K562 (cell line): Measurements from ENCODE around the gene OOSP1. TPM values are rescaled to one million over a fixed set of nuclear protein-coding genes. Genes with fewer than 3 reads are reported as not detected.

ENCODE experiments used
- CBX1 ChIP-seq: sonication (generic); IDR thresholded peaks from 2 replicates; pipeline ENCODE4 v1.6.1; 2016; ENCODE audit warnings: antibody characterized with exemption, low read depth, mild to moderate bottlenecking
- CC2D1A ChIP-seq: fragments of 450-650 bp; IDR thresholded peaks from 2 replicates; pipeline ENCODE4 v1.6.1; 2017; ENCODE audit warnings: mild to moderate bottlenecking
- CSDE1 ChIP-seq, 2 experiments: fragments of 450-650 bp; IDR thresholded peaks; 2 replicates each; pipeline ENCODE4 v1.6.1; 2016; ENCODE audit warnings: mild to moderate bottlenecking in 1 of 2
- EP400 ChIP-seq: fragments of 450-650 bp; IDR thresholded peaks from 2 replicates; pipeline ENCODE4 v1.6.1; 2017; ENCODE audit warnings: antibody characterized with exemption, mild to moderate bottlenecking, moderate library complexity
- HDAC2 ChIP-seq: fragments of 450-650 bp; IDR thresholded peaks from 2 replicates; pipeline ENCODE4 v1.6.1; 2016; ENCODE audit warnings: mild to moderate bottlenecking
- MEF2A ChIP-seq: IDR thresholded peaks from 2 replicates; pipeline ENCODE4 v1.6.1; 2011; ENCODE audit warnings: low read depth, mild to moderate bottlenecking, low read length, moderate library complexity; ENCODE audit not compliant: control insufficient read depth
- MTA2 ChIP-seq: fragments of 450-650 bp; IDR thresholded peaks from 2 replicates; pipeline ENCODE4 v1.6.1; 2016; ENCODE audit warnings: low read depth
- NCOA2 ChIP-seq, 2 experiments: fragments of 450-650 bp; IDR thresholded peaks; 2 replicates each; pipeline ENCODE4 v1.6.1; 2018; ENCODE audit warnings: mild to moderate bottlenecking in 2 of 2, moderate library complexity in 1 of 2; ENCODE audit not compliant: partially characterized antibody in 2 of 2
- NCOA4 ChIP-seq: fragments of 450-650 bp; IDR thresholded peaks from 2 replicates; pipeline ENCODE4 v1.6.1; 2018; ENCODE audit warnings: mild to moderate bottlenecking; ENCODE audit not compliant: partially characterized antibody
- NFRKB ChIP-seq: fragments of 450-650 bp; IDR thresholded peaks from 2 replicates; pipeline ENCODE4 v1.6.1; 2016; ENCODE audit warnings: low read depth
- NUFIP1 ChIP-seq: fragments of 450-650 bp; IDR thresholded peaks from 2 replicates; pipeline ENCODE4 v1.6.1; 2018; ENCODE audit not compliant: partially characterized antibody
- PYGO2 ChIP-seq: fragments of 450-650 bp; IDR thresholded peaks from 2 replicates; pipeline ENCODE4 v1.6.1; 2016; ENCODE audit warnings: mild to moderate bottlenecking, missing genetic modification characterization, moderate library complexity, missing compliant biosample characterization
- RHOXF2B ChIP-seq: fragments of 250-450 bp; sonication (Bioruptor Pico); conservative IDR thresholded peaks from 2 replicates; pipeline ENCODE4 v1.5.1; 2021
- RNF2 ChIP-seq: sonication (generic); IDR thresholded peaks from 2 replicates; pipeline ENCODE4 v1.6.1; 2016
- TCF15 ChIP-seq: fragments of 250-450 bp; sonication (Bioruptor Pico); IDR thresholded peaks from 2 replicates; pipeline ENCODE4 v1.8.0; 2022; ENCODE audit warnings: moderate library complexity, mild to moderate bottlenecking, inconsistent platforms
- TFAP4 ChIP-seq: sonication (generic); formaldehyde crosslinking; IDR thresholded peaks from 2 replicates; pipeline ENCODE4 v1.8.0; 2022; ENCODE audit warnings: missing genetic modification reagents, mild to moderate bottlenecking, moderate library complexity, borderline replicate concordance
- ZNF146 ChIP-seq: IDR thresholded peaks from one replicate; pipeline ENCODE4 v1.6.1; 2018; ENCODE audit warnings: missing compliant biosample characterization; ENCODE audit not compliant: unreplicated experiment
- ZNF3 ChIP-seq: fragments of 250-450 bp; sonication (Bioruptor Pico); IDR thresholded peaks from 2 replicates; pipeline ENCODE4 v1.5.0; 2021; ENCODE audit warnings: mild to moderate bottlenecking, moderate library complexity
- polyA plus RNA-seq, 8 experiments: library from polyadenylated mRNA; depleted of rRNA in 4 of 8; stranded (reverse) in 5 of 8; unstranded in 3 of 8; fragments of >200 nt; fragmentation: Nextera tagmentation in 2 of 8; fragmentation: Illumina TruSeq in 1 of 8; extraction: Ambion mirVana in 2 of 8; extraction: Trizol in 1 of 8; gene quantifications; 2 replicates each; pipeline versions ENCODE4 v1.2.1 to v1.2.3, GENCODE V29; 2011 to 2014; ENCODE audit warnings: inconsistent platforms in 1 of 8, missing spikeins in 1 of 8
- total RNA-seq, 7 experiments: library from RNA; depleted of rRNA in 6 of 7; stranded (reverse); fragments of >200 nt in 6 of 7; fragmentation: Illumina TruSeq in 2 of 7; extraction: Trizol in 2 of 7; gene quantifications; 2 replicates each; pipeline versions ENCODE4 v1.2.1 to v1.2.3, GENCODE V29; 2011 to 2021; ENCODE audit warnings: low replicate concordance in 1 of 7
- TF ChIP-seq, protein P1 (sequence below): IDR thresholded peaks from 2 replicates; pipeline ENCODE4 v1.6.1; 2014; ENCODE audit warnings: antibody characterized with exemption
- TF ChIP-seq, protein P2 (sequence below): fragments of 450-650 bp; IDR thresholded peaks from 2 replicates; pipeline ENCODE4 v1.6.1; 2016; ENCODE audit warnings: missing biosample characterization, missing genetic modification characterization
- TF ChIP-seq, protein P3 (sequence below): IDR thresholded peaks from 2 replicates; pipeline ENCODE4 v1.6.1; 2011; ENCODE audit warnings: borderline replicate concordance, low read depth, mild to moderate bottlenecking, moderate library complexity, low read length; ENCODE audit not compliant: insufficient read depth, poor library complexity, severe bottlenecking

Gene OOSP1
- total and polyA plus RNA-seq, 9 of the 15 experiments (the other 6 are each of a cell fraction or from before 2014, with no cell fraction given) = 0.14 to 3.0 (median 0.61) TPM

DNA sequence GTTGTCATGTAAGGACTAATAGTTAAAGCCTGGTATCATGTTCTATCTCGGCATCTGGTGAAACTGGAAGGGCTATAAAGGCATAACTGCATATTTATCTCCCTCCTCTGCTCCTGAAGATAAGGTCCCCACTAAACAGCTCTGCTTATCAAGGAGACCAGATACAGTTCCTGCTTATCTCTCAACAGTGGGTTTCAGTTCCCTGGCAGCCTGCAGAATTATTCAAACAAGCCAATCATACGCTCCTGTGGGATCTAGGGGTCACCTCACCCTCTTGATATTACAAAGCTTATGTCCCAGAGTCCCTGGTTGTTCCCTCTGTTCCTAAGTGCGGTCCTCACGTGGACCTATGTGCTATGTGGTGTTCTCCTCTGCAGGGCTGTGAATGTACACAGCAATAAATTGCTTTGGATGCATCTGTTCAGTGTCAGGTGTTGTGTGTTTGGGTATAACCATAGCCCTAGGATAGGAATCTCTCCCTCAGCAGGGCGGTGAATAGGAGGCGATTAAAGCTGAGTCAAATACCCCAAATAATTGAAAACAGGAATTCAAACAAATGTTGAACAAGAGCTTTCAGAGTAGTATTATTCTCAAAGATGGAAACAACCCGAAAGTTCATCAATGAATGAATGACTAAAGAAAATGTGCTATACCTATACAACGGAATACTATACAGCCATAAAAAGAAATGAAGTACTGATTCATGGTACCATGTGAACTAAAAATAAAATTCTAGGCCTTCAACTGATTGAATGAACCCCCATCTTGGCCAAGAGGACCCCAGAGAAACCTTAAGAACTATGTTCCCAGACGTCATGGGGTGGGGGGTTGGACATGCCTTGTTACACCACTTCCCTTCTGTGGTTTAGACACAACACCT lies 22.5 kb downstream of the OOSP1 start (continued):
- TF ChIP-seq PYGO2 (peak; percentile 98), NCOA2 (IDR thresholded peaks at IDR 0.05; ENCODE audit: partially characterized antibody in 2 of 2) (peak; percentile 87 to 91), NFRKB (no peak), EP400 (peak; percentile 70), RNF2 (peak; percentile 98), TFAP4 (CRISPR knock-in tag) (peak; percentile 53; the same call in 1 of the 2 replicates), NCOA4 (peak; percentile 70), CBX1 (peak; percentile 73; the same call in 1 of the 2 replicates), ZNF3 (CRISPR knock-in tag) (no peak), TCF15 (CRISPR knock-in tag) (peak; percentile 64; the same call in 1 of the 2 replicates), NUFIP1 (peak; percentile 72), MTA2 (peak; percentile 99), HDAC2 (peak; percentile 88; the same call in 1 of the 2 replicates), ZNF146 (CRISPR knock-in tag) (peak; percentile 90), CSDE1 (IDR thresholded peaks at IDR 0.05) (no peak; a peak in 1 of 4 replicates), MEF2A (peak; percentile 60; the same call in 1 of the 2 replicates), CC2D1A (peak; percentile 100), RHOXF2B (CRISPR knock-in tag) (peak; percentile 78; the same call in 1 of the 2 replicates)
- TF ChIP-seq, protein P1, sequence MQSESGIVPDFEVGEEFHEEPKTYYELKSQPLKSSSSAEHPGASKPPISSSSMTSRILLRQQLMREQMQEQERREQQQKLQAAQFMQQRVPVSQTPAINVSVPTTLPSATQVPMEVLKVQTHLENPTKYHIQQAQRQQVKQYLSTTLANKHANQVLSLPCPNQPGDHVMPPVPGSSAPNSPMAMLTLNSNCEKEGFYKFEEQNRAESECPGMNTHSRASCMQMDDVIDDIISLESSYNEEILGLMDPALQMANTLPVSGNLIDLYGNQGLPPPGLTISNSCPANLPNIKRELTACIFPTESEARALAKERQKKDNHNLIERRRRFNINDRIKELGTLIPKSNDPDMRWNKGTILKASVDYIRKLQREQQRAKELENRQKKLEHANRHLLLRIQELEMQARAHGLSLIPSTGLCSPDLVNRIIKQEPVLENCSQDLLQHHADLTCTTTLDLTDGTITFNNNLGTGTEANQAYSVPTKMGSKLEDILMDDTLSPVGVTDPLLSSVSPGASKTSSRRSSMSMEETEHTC = no peak; the same call in 1 of the 2 replicates
- TF ChIP-seq, protein P2, sequence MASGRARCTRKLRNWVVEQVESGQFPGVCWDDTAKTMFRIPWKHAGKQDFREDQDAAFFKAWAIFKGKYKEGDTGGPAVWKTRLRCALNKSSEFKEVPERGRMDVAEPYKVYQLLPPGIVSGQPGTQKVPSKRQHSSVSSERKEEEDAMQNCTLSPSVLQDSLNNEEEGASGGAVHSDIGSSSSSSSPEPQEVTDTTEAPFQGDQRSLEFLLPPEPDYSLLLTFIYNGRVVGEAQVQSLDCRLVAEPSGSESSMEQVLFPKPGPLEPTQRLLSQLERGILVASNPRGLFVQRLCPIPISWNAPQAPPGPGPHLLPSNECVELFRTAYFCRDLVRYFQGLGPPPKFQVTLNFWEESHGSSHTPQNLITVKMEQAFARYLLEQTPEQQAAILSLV (tag) = no peak; the same call in 1 of the 2 replicates
- TF ChIP-seq, protein P3, sequence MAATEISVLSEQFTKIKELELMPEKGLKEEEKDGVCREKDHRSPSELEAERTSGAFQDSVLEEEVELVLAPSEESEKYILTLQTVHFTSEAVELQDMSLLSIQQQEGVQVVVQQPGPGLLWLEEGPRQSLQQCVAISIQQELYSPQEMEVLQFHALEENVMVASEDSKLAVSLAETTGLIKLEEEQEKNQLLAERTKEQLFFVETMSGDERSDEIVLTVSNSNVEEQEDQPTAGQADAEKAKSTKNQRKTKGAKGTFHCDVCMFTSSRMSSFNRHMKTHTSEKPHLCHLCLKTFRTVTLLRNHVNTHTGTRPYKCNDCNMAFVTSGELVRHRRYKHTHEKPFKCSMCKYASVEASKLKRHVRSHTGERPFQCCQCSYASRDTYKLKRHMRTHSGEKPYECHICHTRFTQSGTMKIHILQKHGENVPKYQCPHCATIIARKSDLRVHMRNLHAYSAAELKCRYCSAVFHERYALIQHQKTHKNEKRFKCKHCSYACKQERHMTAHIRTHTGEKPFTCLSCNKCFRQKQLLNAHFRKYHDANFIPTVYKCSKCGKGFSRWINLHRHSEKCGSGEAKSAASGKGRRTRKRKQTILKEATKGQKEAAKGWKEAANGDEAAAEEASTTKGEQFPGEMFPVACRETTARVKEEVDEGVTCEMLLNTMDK = no peak
